Keratinocyte (primary cell): ENCODE results near the gene SYTL2. TPM values are rescaled to one million over a fixed set of nuclear protein-coding genes. Genes with fewer than 3 reads are reported as not detected.

ENCODE experiments used
- DNase-seq: peaks from one replicate; pipeline ENCODE4 v3.0.0-alpha.2; 2011; ENCODE audit warnings: low read depth, missing footprints, low spot score
- FAIRE-seq: peaks from 2 replicates; lab custom pipeline; 2011; peaks lifted over from hg19 to GRCh38; lab: Jason Lieb, UNC
- H2AFZ ChIP-seq: 2 replicates; pipeline ENCODE4 v1.6.0; 2012; ENCODE audit warnings: low read length, control low read depth, inconsistent platforms; ENCODE audit not compliant: control insufficient read depth
- H3K27ac ChIP-seq: 2 replicates; pipeline ENCODE4 v1.5.1; 2011; ENCODE audit warnings: low read length; ENCODE audit not compliant: control insufficient read depth, insufficient read depth
- H3K27me3 ChIP-seq: 3 replicates; pipeline ENCODE4 v1.6.0; 2011; ENCODE audit warnings: low read length; ENCODE audit not compliant: control insufficient read depth, insufficient read depth; ENCODE audit errors: extremely low read depth
- H3K36me3 ChIP-seq, 2 experiments: 2 replicates in 1 of 2; 3 replicates in 1 of 2; pipeline ENCODE4 v1.5.1; 2011; ENCODE audit warnings: low read length in 2 of 2, mild to moderate bottlenecking in 1 of 2; ENCODE audit not compliant: control insufficient read depth in 2 of 2, insufficient read depth in 2 of 2; ENCODE audit errors: extremely low read depth in 1 of 2
- H3K4me1 ChIP-seq: 3 replicates; pipeline ENCODE4 v1.5.1; 2011; ENCODE audit warnings: low read length; ENCODE audit not compliant: control insufficient read depth, insufficient read depth; ENCODE audit errors: extremely low read depth
- H3K4me2 ChIP-seq: 3 replicates; pipeline ENCODE4 v1.6.0; 2011; ENCODE audit warnings: low read depth, low read length; ENCODE audit not compliant: control insufficient read depth, insufficient read depth; ENCODE audit errors: extremely low read depth
- H3K4me3 ChIP-seq, 3 experiments: fragments of 200-600 bp in 1 of 3; sonication (generic) in 1 of 3; 2 replicates in 2 of 3; 3 replicates in 1 of 3; pipeline ENCODE4 v1.5.1; 2011 to 2016; ENCODE audit warnings: low read length in 3 of 3, mild to moderate bottlenecking in 3 of 3, control low read depth in 2 of 3, inconsistent platforms in 1 of 3, low read depth in 1 of 3, mixed read lengths in 1 of 3, mixed run types in 1 of 3, moderate library complexity in 1 of 3; ENCODE audit not compliant: control insufficient read depth in 2 of 3, insufficient read depth in 2 of 3; ENCODE audit errors: extremely low read depth in 1 of 3
- H3K79me2 ChIP-seq: 2 replicates; pipeline ENCODE4 v1.6.0; 2012; ENCODE audit warnings: low read length; ENCODE audit not compliant: control insufficient read depth, insufficient read depth
- H3K9ac ChIP-seq: 3 replicates; pipeline ENCODE4 v1.6.0; 2011; ENCODE audit warnings: low read length; ENCODE audit not compliant: control insufficient read depth, insufficient read depth; ENCODE audit errors: extremely low read depth
- H3K9me1 ChIP-seq: 3 replicates; pipeline ENCODE4 v1.6.0; 2011; ENCODE audit warnings: low read length; ENCODE audit not compliant: control insufficient read depth, insufficient read depth; ENCODE audit errors: extremely low read depth
- H3K9me3 ChIP-seq: 2 replicates; pipeline ENCODE4 v1.5.1; 2012; ENCODE audit warnings: low read depth, low read length; ENCODE audit not compliant: control insufficient read depth
- H4K20me1 ChIP-seq: 3 replicates; pipeline ENCODE4 v1.6.0; 2011; ENCODE audit warnings: low read length; ENCODE audit not compliant: control insufficient read depth, insufficient read depth; ENCODE audit errors: extremely low read depth
- CTCF ChIP-seq, 3 experiments: IDR thresholded peaks in 1 of 3; conservative IDR thresholded peaks in 1 of 3; optimal IDR thresholded peaks in 1 of 3; 2 replicates in 2 of 3; 3 replicates in 1 of 3; pipeline versions ENCODE3 to v1.5.1; 2011; ENCODE audit warnings: low read length in 3 of 3, mild to moderate bottlenecking in 3 of 3, moderate library complexity in 2 of 3, control low read depth in 1 of 3, inconsistent platforms in 1 of 3; ENCODE audit not compliant: insufficient read depth in 2 of 3; ENCODE audit errors: extremely low read depth in 1 of 3
- EZH2 ChIP-seq: IDR thresholded peaks from one replicate; pipeline ENCODE4 v1.6.1; 2012; ENCODE audit warnings: inconsistent platforms, mild to moderate bottlenecking, low read length, moderate library complexity
- dilution Hi-C: fragments of 300-500 bp; cut with MboI; formaldehyde crosslinking; loops from one replicate; pipeline ENCODE4 v1.7.0; 2020; ENCODE audit warnings: low sequenced_read_pairs; ENCODE audit not compliant: extremely low pct_ligation_motif_present
- polyA plus RNA-seq, 5 experiments: library from polyadenylated mRNA; depleted of rRNA in 3 of 5; stranded (reverse) in 3 of 5; stranded (forward) in 1 of 5; unstranded in 1 of 5; fragments of >200 nt; gene quantifications; 1 replicate in 1 of 5; 2 replicates in 3 of 5; 3 replicates in 1 of 5; pipeline versions ENCODE4 v1.2.1 to v1.2.3, GENCODE V29; 2011 to 2012; ENCODE audit warnings: missing spikeins in 2 of 5, low read depth in 1 of 5, low replicate concordance in 1 of 5

SYTL2 gene
- polyA plus RNA-seq, 1 donor (not counting 4 experiments of a cell fraction or from before 2014, with no cell fraction given), result 3.1 TPM

DNA sequence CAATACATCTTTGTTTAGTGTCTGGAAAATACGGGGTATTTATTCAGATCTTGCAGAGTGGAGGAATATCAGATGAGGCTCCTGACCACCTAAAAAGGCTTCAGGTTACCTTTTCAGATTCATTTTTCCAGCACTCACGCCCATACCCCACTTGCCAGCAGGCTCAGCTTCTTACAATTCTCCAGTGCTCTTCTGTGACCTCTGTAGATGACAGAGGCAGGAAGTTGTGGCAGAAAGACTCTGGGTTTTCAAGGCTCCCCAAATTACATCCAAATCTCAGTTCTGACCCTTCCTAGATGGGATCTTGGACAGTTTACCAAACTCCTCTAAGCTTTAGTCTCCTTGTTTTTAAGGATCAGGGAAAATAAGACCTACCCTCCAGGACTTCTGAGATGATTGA lies 61.1 kb downstream of the SYTL2 start:
- no peak for FAIRE-seq

GRCh38 chr11:85749287-85749834 lies 61.6 kb downstream of the SYTL2 start:
- H2AFZ ChIP-seq, result no peak overlapping the region
- H3K4me1 ChIP-seq, result no peaks in the 10 kb centered on the region
- TF ChIP-seq EZH2, result no peak
- TF ChIP-seq CTCF (optimal IDR thresholded peaks at IDR 0.05 in 1 of 3, IDR thresholded peaks at IDR 0.05 in 1 of 3, conservative IDR thresholded peaks at IDR 0.05 in 1 of 3; ENCODE audit: extremely low read depth in 1 of 3, insufficient read depth in 2 of 3, low read length in 3 of 3), result no peak
- no peak overlapping the region for H3K27ac ChIP-seq
- DNase-seq (no peak), FAIRE-seq (no peak)
- no peaks in the 10 kb centered on the region for H4K20me1 ChIP-seq
- H3K27me3 ChIP-seq, result no peaks in the 10 kb centered on the region
- dilution Hi-C loops, result no loop called here
- no peaks in the 10 kb centered on the region for H3K9me3 ChIP-seq
- H3K4me3 ChIP-seq, result no peak overlapping the region
- no peaks in the 10 kb centered on the region for H3K9me1 ChIP-seq
- H3K79me2 ChIP-seq, result no peaks in the 10 kb centered on the region
- no peak overlapping the region for H3K9ac ChIP-seq
- H3K36me3 ChIP-seq, result no peaks in the 10 kb centered on the region
- H3K4me2 ChIP-seq, result no peak overlapping the region

More for the DNA sequence above, 61.1 kb downstream of the SYTL2 start:
- no peaks in the 10 kb centered on the region for H3K79me2 ChIP-seq
- H3K4me3 ChIP-seq, result no peak overlapping the region
- no peaks in the 10 kb centered on the region for H3K27me3 ChIP-seq
- no peak overlapping the region for H3K9ac ChIP-seq
- no peak overlapping the region for H2AFZ ChIP-seq
- H3K4me1 ChIP-seq, result no peaks in the 10 kb centered on the region
- no peak overlapping the region for H3K27ac ChIP-seq
- TF ChIP-seq CTCF (optimal IDR thresholded peaks at IDR 0.05 in 1 of 3, IDR thresholded peaks at IDR 0.05 in 1 of 3, conservative IDR thresholded peaks at IDR 0.05 in 1 of 3; ENCODE audit: extremely low read depth in 1 of 3, insufficient read depth in 2 of 3, low read length in 3 of 3) (no peak), EZH2 (no peak)
- no peaks in the 10 kb centered on the region for H4K20me1 ChIP-seq
- DNase-seq, result no peak
- no peak overlapping the region for H3K4me2 ChIP-seq
- dilution Hi-C loops, result no loop called here
- H3K36me3 ChIP-seq, result no peaks in the 10 kb centered on the region
- H3K9me3 ChIP-seq, result no peaks in the 10 kb centered on the region
- no peaks in the 10 kb centered on the region for H3K9me1 ChIP-seq
